Measurements from ENCODE around the gene EPAS1. TPM values are rescaled to one million over a fixed set of nuclear protein-coding genes. Genes with fewer than 3 reads are reported as not detected.

EPAS1 gene
- total and polyA plus RNA-seq, 11 donors: 93.6 to 790 (median 210) TPM

DNA sequence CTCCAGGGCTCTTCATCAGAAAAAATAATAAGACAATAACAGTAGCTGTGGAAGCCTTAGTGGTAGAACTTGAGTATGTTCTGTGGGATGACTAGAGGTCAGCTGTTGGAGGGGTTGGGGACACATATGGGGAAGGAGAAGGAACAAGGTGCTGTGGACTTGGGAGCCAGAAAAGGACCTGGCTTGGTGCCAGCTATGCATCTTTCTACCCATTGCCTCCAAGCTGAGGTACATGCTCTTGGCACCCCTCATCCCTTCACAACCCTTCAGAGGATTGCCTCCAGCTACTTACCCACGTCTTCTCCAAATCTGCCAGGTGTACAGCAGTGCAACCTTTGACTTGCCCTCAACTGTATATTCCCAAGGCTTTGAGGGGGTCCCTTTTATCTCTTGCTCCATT is 15.3 kb upstream of the EPAS1 start:
- H3K4me3 ChIP-seq: no peak overlapping the region
- 94 to 100% (median 97%) methylated on average over 1 of the region's 1 CpG for WGBS, 4 donors
- TF ChIP-seq POLR2A (IDR thresholded peaks at IDR 0.05): no peak
- TF ChIP-seq, protein P1, sequence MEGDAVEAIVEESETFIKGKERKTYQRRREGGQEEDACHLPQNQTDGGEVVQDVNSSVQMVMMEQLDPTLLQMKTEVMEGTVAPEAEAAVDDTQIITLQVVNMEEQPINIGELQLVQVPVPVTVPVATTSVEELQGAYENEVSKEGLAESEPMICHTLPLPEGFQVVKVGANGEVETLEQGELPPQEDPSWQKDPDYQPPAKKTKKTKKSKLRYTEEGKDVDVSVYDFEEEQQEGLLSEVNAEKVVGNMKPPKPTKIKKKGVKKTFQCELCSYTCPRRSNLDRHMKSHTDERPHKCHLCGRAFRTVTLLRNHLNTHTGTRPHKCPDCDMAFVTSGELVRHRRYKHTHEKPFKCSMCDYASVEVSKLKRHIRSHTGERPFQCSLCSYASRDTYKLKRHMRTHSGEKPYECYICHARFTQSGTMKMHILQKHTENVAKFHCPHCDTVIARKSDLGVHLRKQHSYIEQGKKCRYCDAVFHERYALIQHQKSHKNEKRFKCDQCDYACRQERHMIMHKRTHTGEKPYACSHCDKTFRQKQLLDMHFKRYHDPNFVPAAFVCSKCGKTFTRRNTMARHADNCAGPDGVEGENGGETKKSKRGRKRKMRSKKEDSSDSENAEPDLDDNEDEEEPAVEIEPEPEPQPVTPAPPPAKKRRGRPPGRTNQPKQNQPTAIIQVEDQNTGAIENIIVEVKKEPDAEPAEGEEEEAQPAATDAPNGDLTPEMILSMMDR (IDR thresholded peaks at IDR 0.05): no peak
- no peak overlapping the region for H3K27ac ChIP-seq
- DNase-seq: no peak
- no peaks in the 10 kb centered on the region for H3K9me3 ChIP-seq
- peaks cover 0 to 16% (median 4%) of the 10 kb centered on the region in 12 donors for H3K4me1 ChIP-seq
- ATAC-seq: no peak
- no peaks in the 10 kb centered on the region for H3K27me3 ChIP-seq
- intact Hi-C loops (cut with DNase I): loop anchor here in 1 of 10 donors (5.0 kb wide), 1 partner anchor 95 kb away; no protein-coding TSS in a partner anchor
- no peaks in the 10 kb centered on the region for H3K36me3 ChIP-seq

DNA sequence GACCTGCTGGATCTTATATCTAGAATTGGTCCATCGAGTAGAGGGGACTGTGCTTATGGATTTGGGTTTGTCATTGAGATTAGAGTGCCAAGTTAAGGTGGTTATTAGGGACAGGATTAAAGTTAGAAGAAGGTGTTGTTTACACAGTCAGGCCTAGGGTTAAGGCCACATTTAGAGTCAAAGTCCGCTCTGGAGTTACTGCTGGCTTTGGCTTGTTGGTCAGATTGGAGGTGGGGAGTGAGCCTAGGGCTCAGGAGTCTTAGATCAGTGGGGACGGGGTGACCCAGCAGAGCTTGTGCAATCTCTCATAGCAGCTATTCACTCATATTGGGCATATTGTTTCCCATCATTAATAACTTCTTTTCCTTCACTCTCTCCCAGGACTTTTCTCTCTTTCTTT is 13.5 kb upstream of the EPAS1 start:
- intact Hi-C loops (cut with DNase I): loop anchor here in 1 of 10 donors (5.0 kb wide), 1 partner anchor 96 kb away; no protein-coding TSS in a partner anchor
- DNase-seq: no peak
- TF ChIP-seq POLR2A (IDR thresholded peaks at IDR 0.05): no peak
- Histone ChIP-seq H3K4me3 (no peak overlapping the region), H3K36me3 (no peaks in the 10 kb centered on the region), H3K9me3 (no peaks in the 10 kb centered on the region), H3K4me1 (peaks cover 0 to 12% (median 0%) of the 10 kb centered on the region in 12 donors), H3K27me3 (no peaks in the 10 kb centered on the region), H3K27ac (no peak overlapping the region)
- ATAC-seq: no peak
- WGBS, 4 donors: 92 to 98% (median 92%) methylated on average over 3 of the region's 3 CpGs

DNA sequence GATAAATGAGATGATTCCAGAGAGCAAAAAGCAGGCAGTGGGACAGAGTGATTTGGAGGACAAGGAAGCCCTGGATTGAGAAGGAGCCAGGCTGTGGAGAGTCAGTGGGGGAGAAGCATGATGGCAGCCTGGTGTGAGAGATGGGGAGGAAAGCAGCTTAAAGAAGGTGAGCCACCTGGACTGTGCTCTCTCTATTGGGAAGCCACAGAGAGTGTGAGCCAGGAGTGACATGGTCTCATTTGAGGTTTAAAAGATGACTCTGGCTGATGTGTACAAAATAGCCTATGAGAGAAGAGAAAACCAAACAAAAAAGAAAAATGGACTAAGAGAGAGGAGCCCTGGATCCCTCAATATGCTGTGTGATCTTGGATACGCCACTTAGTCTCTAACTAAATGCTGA is 12.9 kb upstream of the EPAS1 start:
- no peak for ATAC-seq
- DNase-seq: no peak

DNA sequence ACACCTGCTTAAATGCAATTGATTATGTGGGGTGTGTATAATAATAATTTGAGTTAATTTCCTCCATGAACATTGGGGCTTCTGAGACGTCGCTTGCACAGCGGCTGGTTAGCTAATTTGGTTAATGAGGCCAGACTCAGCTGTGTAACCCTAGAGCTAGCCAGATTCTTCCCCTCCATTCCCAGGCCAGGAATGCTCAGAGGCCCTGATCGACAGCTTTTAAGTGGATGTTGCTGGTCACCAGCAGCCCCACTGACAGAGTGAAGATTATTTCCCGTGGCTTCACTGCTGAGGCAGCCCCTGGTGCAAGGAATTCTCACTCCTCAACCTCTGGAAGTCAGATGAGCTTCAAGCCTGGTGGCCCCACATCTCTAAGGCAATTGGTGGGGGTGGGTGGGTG is 12.4 kb upstream of the EPAS1 start:
- H3K36me3 ChIP-seq: no peaks in the 10 kb centered on the region
- no peak for TF ChIP-seq POLR2A (IDR thresholded peaks at IDR 0.05)
- TF ChIP-seq, protein P1 (IDR thresholded peaks at IDR 0.05): no peak
- H3K27ac ChIP-seq: no peak overlapping the region
- no peaks in the 10 kb centered on the region for H3K9me3 ChIP-seq
- no peaks in the 10 kb centered on the region for H3K27me3 ChIP-seq
- peak in 1 of 4 donors; percentile 39 for ATAC-seq
- no peak for DNase-seq
- WGBS, 4 donors: 58 to 74% (median 62%) methylated on average over 5 of the region's 5 CpGs
- peaks cover 0 to 9% (median 0%) of the 10 kb centered on the region in 12 donors for H3K4me1 ChIP-seq
- intact Hi-C loops (cut with DNase I): loop anchor here in 1 of 10 donors (5.0 kb wide), 1 partner anchor 97 kb away; no protein-coding TSS in a partner anchor
- H3K4me3 ChIP-seq: no peak overlapping the region

More for the DNA sequence above, 12.9 kb upstream of the EPAS1 start:
- 88 to 96% (median 91%) methylated on average over 1 of the region's 1 CpG for WGBS, 4 donors
- intact Hi-C loops (cut with DNase I): loop anchor here in 1 of 10 donors (5.0 kb wide), 1 partner anchor 97 kb away; no protein-coding TSS in a partner anchor
- no peaks in the 10 kb centered on the region for H3K27me3 ChIP-seq
- no peak overlapping the region for H3K4me3 ChIP-seq
- H3K27ac ChIP-seq: no peak overlapping the region
- no peak for TF ChIP-seq POLR2A (IDR thresholded peaks at IDR 0.05)
- TF ChIP-seq, protein P1 (IDR thresholded peaks at IDR 0.05): no peak
- peaks cover 0 to 9% (median 0%) of the 10 kb centered on the region in 12 donors for H3K4me1 ChIP-seq
- H3K9me3 ChIP-seq: no peaks in the 10 kb centered on the region
- H3K36me3 ChIP-seq: no peaks in the 10 kb centered on the region

DNA sequence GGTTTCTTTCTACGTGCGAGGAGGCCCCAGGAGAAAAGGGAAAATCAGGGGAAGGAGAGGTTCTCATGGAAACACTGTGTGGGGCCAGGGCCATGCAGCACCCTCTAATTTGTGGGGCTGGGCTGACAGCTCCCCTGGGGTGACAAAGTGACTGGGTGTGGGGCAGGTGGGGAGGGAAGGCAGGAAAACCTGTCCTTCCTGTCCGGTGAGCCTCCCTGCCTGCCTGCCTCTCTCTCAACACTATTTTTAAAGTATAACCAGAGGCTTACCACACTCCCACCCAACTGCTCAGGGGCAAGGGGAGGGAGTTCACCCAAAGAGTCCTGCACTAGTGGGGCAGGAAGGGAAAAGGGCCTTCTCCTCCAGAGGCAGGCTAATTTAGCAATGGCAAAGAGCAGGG is 10.5 kb upstream of the EPAS1 start:
- peaks cover 0 to 9% (median 0%) of the 10 kb centered on the region in 12 donors for H3K4me1 ChIP-seq
- ATAC-seq (no peak), DNase-seq (no peak)
- no peaks in the 10 kb centered on the region for H3K27me3 ChIP-seq
- H3K36me3 ChIP-seq: no peaks in the 10 kb centered on the region
- H3K4me3 ChIP-seq: no peak overlapping the region
- 84 to 90% (median 89%) methylated on average over 3 of the region's 3 CpGs for WGBS, 4 donors
- no peak overlapping the region for H3K27ac ChIP-seq
- H3K9me3 ChIP-seq: no peaks in the 10 kb centered on the region
- intact Hi-C loops (cut with DNase I): no loop called here
- TF ChIP-seq POLR2A (IDR thresholded peaks at IDR 0.05): no peak
- TF ChIP-seq, protein P1 (IDR thresholded peaks at IDR 0.05): no peak

All from heart left ventricle (tissue), 16 donors.